Activated naive CD4-positive, alpha-beta T cell treated with anti-CD3 and anti-CD28 coated beads, Interleukin-2, amount 10 ng/mL, durations not matched to agents 7 days and 5 days (primary cell): ENCODE measurements around the gene COMT.

Experiments
- CTCF ChIA-PET: fragments of 350-600 bp; sonication (Branson Sonifier 250); formaldehyde crosslinking; loops from one replicate; lab custom pipeline; 2021; ENCODE audit warnings: antibody characterized with exemption; lab: Charles Lee
- DNase-seq: peaks from one replicate; pipeline ENCODE4 v3.0.0-alpha.2; 2020
- H3K27ac Mint-ChIP-seq: one replicate; pipeline ENCODE4 v1.8.0; 2021; ENCODE audit warnings: mild to moderate bottlenecking, moderate library complexity, mixed read lengths
- H3K27me3 Mint-ChIP-seq: one replicate; pipeline ENCODE4 v1.8.0; 2021; ENCODE audit warnings: mild to moderate bottlenecking, mixed read lengths
- H3K36me3 Mint-ChIP-seq: one replicate; pipeline ENCODE4 v1.8.0; 2021; ENCODE audit warnings: mixed read lengths
- H3K4me1 Mint-ChIP-seq: one replicate; pipeline ENCODE4 v1.8.0; 2021; ENCODE audit warnings: mixed read lengths
- H3K4me3 Mint-ChIP-seq: one replicate; pipeline ENCODE4 v1.8.0; 2021; ENCODE audit warnings: mild to moderate bottlenecking, moderate library complexity, mixed read lengths
- H3K9me3 Mint-ChIP-seq: one replicate; pipeline ENCODE4 v1.8.0; 2021; ENCODE audit warnings: mixed read lengths

The COMT gene

GRCh38 chr22:19942157-19943081, 847 bp downstream of the COMT start:
- DNase-seq = no peak

GRCh38 chr22:19943082-19944026, 1.8 kb downstream of the COMT start:
- Mint-ChIP-seq H3K36me3 (peaks cover 10% of the 10 kb centered on the region), H3K4me1 (peaks cover 45% of the 10 kb centered on the region), H3K27ac (peak overlapping the region; percentile 94), H3K4me3 (peak overlapping the region; percentile 94), H3K9me3 (no peaks in the 10 kb centered on the region), H3K27me3 (no peaks in the 10 kb centered on the region)
- CTCF ChIA-PET = interaction anchor here (0.7 to 1.8 kb wide), 3 partner anchors 10 to 213 kb away, joined by 3 to 5 read pairs (median 5); no protein-coding TSS in a partner anchor
- DNase-seq = no peak

More at GRCh38 chr22:19942157-19943081, 847 bp downstream of the COMT start:
- H3K27ac Mint-ChIP-seq = peak overlapping the region; percentile 94
- H3K27me3 Mint-ChIP-seq = no peaks in the 10 kb centered on the region
- H3K36me3 Mint-ChIP-seq = peaks cover 17% of the 10 kb centered on the region
- no peaks in the 10 kb centered on the region for H3K9me3 Mint-ChIP-seq
- peaks cover 41% of the 10 kb centered on the region for H3K4me1 Mint-ChIP-seq
- H3K4me3 Mint-ChIP-seq = peak overlapping the region; percentile 94
- CTCF ChIA-PET = interaction anchor here (0.7 to 1.8 kb wide), 3 partner anchors 32 to 212 kb away, joined by 3 to 5 read pairs (median 4); no protein-coding TSS in a partner anchor

GRCh38 chr22:19948057-19948760, 6.6 kb downstream of the COMT start:
- H3K9me3 Mint-ChIP-seq = no peaks in the 10 kb centered on the region

GRCh38 chr22:19951346-19951745, 9.8 kb downstream of the COMT start:
- Mint-ChIP-seq H3K27me3 (no peaks in the 10 kb centered on the region), H3K4me3 (no peak overlapping the region), H3K9me3 (no peaks in the 10 kb centered on the region), H3K4me1 (peaks cover 21% of the 10 kb centered on the region), H3K36me3 (peaks cover 15% of the 10 kb centered on the region), H3K27ac (peak overlapping the region; percentile 22)
- CTCF ChIA-PET = interaction anchor here (0.7 kb wide), 1 partner anchor 221 kb away, joined by 3 read pairs; no protein-coding TSS in a partner anchor
- no peak for DNase-seq

More at GRCh38 chr22:19948057-19948760, 6.6 kb downstream of the COMT start:
- DNase-seq = no peak
- Mint-ChIP-seq H3K36me3 (peaks cover 17% of the 10 kb centered on the region), H3K4me3 (no peak overlapping the region), H3K27ac (no peak overlapping the region), H3K4me1 (peaks cover 21% of the 10 kb centered on the region), H3K27me3 (no peaks in the 10 kb centered on the region)
- CTCF ChIA-PET = interaction anchor here (0.8 to 3.0 kb wide), 7 partner anchors 24 to 506 kb away, joined by 3 to 9 read pairs (median 3); partner anchors contain the start of gene GP1BB

- H3K9me3 Mint-ChIP-seq = no peaks in the 10 kb centered on the region
- no peaks in the 10 kb centered on the region for H3K27me3 Mint-ChIP-seq
- CTCF ChIA-PET = interaction anchor here (0.6 to 1.2 kb wide), 2 partner anchors 199 to 507 kb away, joined by 3 read pairs; no protein-coding TSS in a partner anchor
- H3K4me1 Mint-ChIP-seq = peaks cover 11% of the 10 kb centered on the region
- no peak for DNase-seq
- H3K36me3 Mint-ChIP-seq = peaks cover 7% of the 10 kb centered on the region
- H3K4me3 Mint-ChIP-seq = no peak overlapping the region
- H3K27ac Mint-ChIP-seq = peak overlapping the region; percentile 84
Observed at GRCh38 chr22:19955241-19956128, 13.9 kb downstream of the COMT start.

- H3K27ac Mint-ChIP-seq = no peak overlapping the region
- DNase-seq = no peak
- H3K27me3 Mint-ChIP-seq = no peaks in the 10 kb centered on the region
Observed at GRCh38 chr22:19957445-19957844, 15.9 kb downstream of the COMT start.

GRCh38 chr22:19958083-19959042, 16.8 kb downstream of the COMT start:
- no peak for DNase-seq
- H3K36me3 Mint-ChIP-seq = no peaks in the 10 kb centered on the region
- CTCF ChIA-PET = interaction anchor here (1.0 kb wide), 1 partner anchor 171 kb away, joined by 3 read pairs; no protein-coding TSS in a partner anchor
- H3K27me3 Mint-ChIP-seq = no peaks in the 10 kb centered on the region
- no peak overlapping the region for H3K27ac Mint-ChIP-seq
- no peaks in the 10 kb centered on the region for H3K9me3 Mint-ChIP-seq
- peaks cover 11% of the 10 kb centered on the region for H3K4me1 Mint-ChIP-seq
- no peak overlapping the region for H3K4me3 Mint-ChIP-seq

More at GRCh38 chr22:19957445-19957844, 15.9 kb downstream of the COMT start:
- Mint-ChIP-seq H3K36me3 (no peaks in the 10 kb centered on the region), H3K4me3 (no peak overlapping the region), H3K4me1 (peaks cover 11% of the 10 kb centered on the region), H3K9me3 (no peaks in the 10 kb centered on the region)
- CTCF ChIA-PET = no interaction called here

GRCh38 chr22:19959043-19959586, 17.5 kb downstream of the COMT start:
- no peaks in the 10 kb centered on the region for H3K9me3 Mint-ChIP-seq
- CTCF ChIA-PET = interaction anchor here (1.0 kb wide), 1 partner anchor 170 kb away, joined by 3 read pairs; no protein-coding TSS in a partner anchor
- no peak overlapping the region for H3K4me3 Mint-ChIP-seq
- H3K36me3 Mint-ChIP-seq = no peaks in the 10 kb centered on the region
- no peak overlapping the region for H3K27ac Mint-ChIP-seq
- H3K27me3 Mint-ChIP-seq = no peaks in the 10 kb centered on the region
- no peak for DNase-seq
- H3K4me1 Mint-ChIP-seq = peaks cover 7% of the 10 kb centered on the region

- CTCF ChIA-PET = no interaction called here
- H3K36me3 Mint-ChIP-seq = no peaks in the 10 kb centered on the region
- peaks cover 7% of the 10 kb centered on the region for H3K4me1 Mint-ChIP-seq
- no peaks in the 10 kb centered on the region for H3K9me3 Mint-ChIP-seq
- H3K27me3 Mint-ChIP-seq = no peaks in the 10 kb centered on the region
- no peak for DNase-seq
- no peak overlapping the region for H3K27ac Mint-ChIP-seq
- H3K4me3 Mint-ChIP-seq = no peak overlapping the region
Observed at GRCh38 chr22:19959587-19960490, 18.3 kb downstream of the COMT start.

GRCh38 chr22:19960491-19961200, 19.1 kb downstream of the COMT start:
- Mint-ChIP-seq H3K4me3 (no peak overlapping the region), H3K27me3 (no peaks in the 10 kb centered on the region), H3K9me3 (no peaks in the 10 kb centered on the region), H3K27ac (no peak overlapping the region), H3K36me3 (no peaks in the 10 kb centered on the region), H3K4me1 (peaks cover 3% of the 10 kb centered on the region)
- no peak for DNase-seq
- CTCF ChIA-PET = no interaction called here
